PC-9 (cell line): ENCODE measurements around the gene CACNB4. TPM values are rescaled to one million over a fixed set of nuclear protein-coding genes. Genes with fewer than 3 reads are reported as not detected.

Experiments used
- BruUV-seq: library from RNA; stranded (reverse); fragments of 400-500 nt; replicated peaks from 2 replicates; lab custom pipeline; 2021; lab: Mats Ljungman, UMichigan
- CTCF ChIA-PET: fragments of 300-600 bp; sonication (Branson Sonifier 250); formaldehyde crosslinking; loops from one replicate; lab custom pipeline; 2022; ENCODE audit warnings: antibody characterized with exemption; lab: Charles Lee
- POLR2A ChIA-PET: fragments of 300-600 bp; sonication (Branson Sonifier 250); formaldehyde crosslinking; loops from one replicate; lab custom pipeline; 2022; ENCODE audit warnings: antibody characterized with exemption; ENCODE audit not compliant: unreplicated experiment; lab: Charles Lee
- DNase-seq, 2 experiments: peaks; one replicate each; pipeline versions ENCODE4 v3.0.0 to v3.0.0-alpha.2; 2015 to 2022; ENCODE audit warnings: mixed read lengths in 1 of 2
- H2AFZ ChIP-seq: fragments of 200-600 bp; sonication (generic); 2 replicates; pipeline ENCODE4 v1.8.1; 2017; ENCODE audit warnings: antibody characterized with exemption
- H3F3A ChIP-seq: fragments of 200-600 bp; sonication (generic); 2 replicates; pipeline ENCODE4 v1.8.1; 2017; ENCODE audit warnings: antibody characterized with exemption, mild to moderate bottlenecking, low read depth; ENCODE audit not compliant: insufficient read depth
- H3K27ac ChIP-seq: fragments of 200-600 bp; sonication (generic); 2 replicates; pipeline ENCODE4 v1.6.1; 2016; ENCODE audit warnings: mixed run types
- H3K27me3 ChIP-seq: fragments of 200-600 bp; sonication (generic); 2 replicates; pipeline ENCODE4 v1.6.1; 2016; ENCODE audit warnings: low read depth, mixed run types; ENCODE audit not compliant: insufficient read depth
- H3K36me3 ChIP-seq: fragments of 200-600 bp; sonication (generic); 2 replicates; pipeline ENCODE4 v1.6.1; 2016; ENCODE audit warnings: low read depth, mixed run types
- H3K4me1 ChIP-seq: fragments of 200-600 bp; sonication (generic); replicated peaks from 2 replicates; pipeline ENCODE4 v1.6.1; 2016; ENCODE audit warnings: mixed run types; ENCODE audit not compliant: insufficient read depth
- H3K4me2 ChIP-seq: fragments of 200-600 bp; sonication (generic); 2 replicates; pipeline ENCODE4 v1.6.1; 2017; ENCODE audit warnings: mixed run types
- H3K4me3 ChIP-seq: fragments of 200-600 bp; sonication (generic); 2 replicates; pipeline ENCODE4 v1.6.1; 2016; ENCODE audit warnings: mixed run types
- H3K79me2 ChIP-seq: fragments of 200-600 bp; sonication (generic); 2 replicates; pipeline ENCODE4 v1.6.1; 2017; ENCODE audit warnings: low read depth, mixed run types
- H3K9me2 ChIP-seq: fragments of 200-600 bp; sonication (generic); 2 replicates; pipeline ENCODE4 v1.8.1; 2017; ENCODE audit warnings: mild to moderate bottlenecking; ENCODE audit not compliant: insufficient read depth
- H3K9me3 ChIP-seq: fragments of 200-600 bp; sonication (generic); 2 replicates; pipeline ENCODE4 v1.8.1; 2016; ENCODE audit warnings: low read depth; ENCODE audit not compliant: insufficient read depth
- H4K20me1 ChIP-seq: fragments of 200-600 bp; sonication (generic); 2 replicates; pipeline ENCODE4 v1.8.1; 2017; ENCODE audit not compliant: insufficient read depth
- CTCF ChIP-seq: fragments of 200-600 bp; sonication (generic); conservative IDR thresholded peaks from 2 replicates; pipeline ENCODE4 v1.6.1; 2017; ENCODE audit warnings: mixed run types, antibody characterized with exemption, mild to moderate bottlenecking, moderate library complexity
- EZH2 ChIP-seq: fragments of 200-600 bp; sonication (generic); IDR thresholded peaks from 2 replicates; pipeline ENCODE4 v1.8.0; 2017; ENCODE audit warnings: antibody characterized with exemption, low read depth
- intact Hi-C: fragments of 100-400 bp; cut with micrococcal nuclease; formaldehyde crosslinking; loops from one replicate; pipeline ENCODE4 v1.10.0; 2022; ENCODE audit not compliant: unreplicated experiment
- total RNA-seq: library from RNA; stranded (reverse); gene quantifications from 2 replicates; pipeline ENCODE4 v1.2.3, GENCODE V29; 2021

The CACNB4 gene
- total RNA-seq, 1 experiment from 2014 or later: 0.98 TPM

DNA sequence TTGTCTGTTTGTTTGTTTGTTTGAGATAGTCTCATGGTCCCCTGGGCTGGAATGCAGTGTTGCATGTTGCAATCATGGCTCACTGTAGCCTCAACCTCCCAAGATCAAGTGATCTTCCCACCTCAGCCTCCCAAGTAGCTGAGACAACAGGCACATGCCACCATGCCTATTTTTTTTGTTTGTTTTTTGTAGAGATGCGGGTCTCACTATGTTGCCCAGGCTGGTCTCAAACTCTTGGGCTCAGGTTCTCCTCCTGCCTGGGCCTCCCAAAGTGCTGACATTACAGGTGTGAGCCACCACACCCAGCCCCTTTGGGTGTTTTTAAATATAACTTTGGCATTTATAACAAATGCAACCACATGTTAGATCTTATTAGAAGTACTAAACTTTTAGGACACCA lies 308.2 kb downstream of the CACNB4 start:
- intact Hi-C loops: no loop called here
- no peaks in the 10 kb centered on the region for H3K27me3 ChIP-seq
- no peaks in the 10 kb centered on the region for H3K36me3 ChIP-seq
- no peaks in the 10 kb centered on the region for H3F3A ChIP-seq
- H4K20me1 ChIP-seq: no peaks in the 10 kb centered on the region
- CTCF ChIA-PET: no interaction called here
- POLR2A ChIA-PET: no interaction called here
- no TSS peak for BruUV-seq
- no peak overlapping the region for H3K27ac ChIP-seq
- H3K79me2 ChIP-seq: no peaks in the 10 kb centered on the region
- H2AFZ ChIP-seq: no peak overlapping the region
- no peaks in the 10 kb centered on the region for H3K4me1 ChIP-seq
- no peaks in the 10 kb centered on the region for H3K9me3 ChIP-seq
- DNase-seq: no peak
- H3K9me2 ChIP-seq: no peaks in the 10 kb centered on the region
- TF ChIP-seq EZH2 (no peak), CTCF (no peak)
- H3K4me2 ChIP-seq: no peak overlapping the region
- H3K4me3 ChIP-seq: no peak overlapping the region

- CTCF ChIA-PET: no interaction called here
Measured at GRCh38 chr2:151789055-151789834, 309.6 kb downstream of the CACNB4 start.

DNA sequence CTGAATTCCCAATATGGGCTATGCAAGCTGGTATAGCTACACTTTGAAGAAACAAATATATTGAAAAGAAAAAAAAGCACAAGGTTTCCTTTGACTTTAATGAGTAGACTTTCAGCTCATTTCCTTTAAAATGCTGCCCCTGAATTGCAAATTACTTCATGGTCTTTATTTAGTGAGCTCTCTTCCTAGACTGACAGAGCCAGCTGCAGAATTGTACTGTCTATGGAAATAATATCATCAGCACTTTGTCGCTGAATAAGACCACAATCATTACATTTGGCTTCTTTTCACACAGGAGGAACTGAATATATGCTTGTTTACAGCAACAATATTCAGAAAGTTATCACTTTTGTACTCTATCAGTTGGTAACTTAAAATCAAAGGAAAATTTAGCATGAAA lies 312.4 kb downstream of the CACNB4 start:
- no TSS peak for BruUV-seq
- no peaks in the 10 kb centered on the region for H3F3A ChIP-seq
- no peaks in the 10 kb centered on the region for H3K4me1 ChIP-seq
- no peak overlapping the region for H3K4me2 ChIP-seq
- no peaks in the 10 kb centered on the region for H3K36me3 ChIP-seq
- DNase-seq: no peak
- no peak overlapping the region for H2AFZ ChIP-seq
- H3K27me3 ChIP-seq: no peaks in the 10 kb centered on the region
- ChIA-PET CTCF (no interaction called here), POLR2A (no interaction called here)
- H3K79me2 ChIP-seq: no peaks in the 10 kb centered on the region
- H3K9me3 ChIP-seq: no peaks in the 10 kb centered on the region
- intact Hi-C loops: no loop called here
- H3K9me2 ChIP-seq: no peaks in the 10 kb centered on the region
- TF ChIP-seq EZH2: no peak
- TF ChIP-seq CTCF: no peak
- H3K4me3 ChIP-seq: no peak overlapping the region
- H3K27ac ChIP-seq: no peak overlapping the region
- H4K20me1 ChIP-seq: no peaks in the 10 kb centered on the region

More at GRCh38 chr2:151789055-151789834, 309.6 kb downstream of the CACNB4 start:
- Histone ChIP-seq H3K4me1 (no peaks in the 10 kb centered on the region), H3K27me3 (no peaks in the 10 kb centered on the region), H2AFZ (no peak overlapping the region), H3K9me2 (no peaks in the 10 kb centered on the region), H3K27ac (no peak overlapping the region), H3K36me3 (no peaks in the 10 kb centered on the region), H3K4me2 (no peak overlapping the region), H3K79me2 (no peaks in the 10 kb centered on the region), H3K4me3 (no peak overlapping the region), H3K9me3 (no peaks in the 10 kb centered on the region), H4K20me1 (no peaks in the 10 kb centered on the region), H3F3A (no peaks in the 10 kb centered on the region)
- DNase-seq: no peak
- TF ChIP-seq EZH2 (no peak), CTCF (no peak)
- POLR2A ChIA-PET: no interaction called here
- no TSS peak for BruUV-seq
- intact Hi-C loops: no loop called here
